Stimulated activated CD8-positive, alpha-beta memory T cell treated with anti-CD3 and anti-CD28 coated beads, Interleukin-15, amount 100 ng/mL, for 24 hours (primary cell): Measurements from ENCODE around the gene PPL.

Experiments
- DNase-seq: peaks from one replicate; pipeline ENCODE4 v3.0.0-alpha.2; 2020; ENCODE audit warnings: low read depth

PPL gene

DNA sequence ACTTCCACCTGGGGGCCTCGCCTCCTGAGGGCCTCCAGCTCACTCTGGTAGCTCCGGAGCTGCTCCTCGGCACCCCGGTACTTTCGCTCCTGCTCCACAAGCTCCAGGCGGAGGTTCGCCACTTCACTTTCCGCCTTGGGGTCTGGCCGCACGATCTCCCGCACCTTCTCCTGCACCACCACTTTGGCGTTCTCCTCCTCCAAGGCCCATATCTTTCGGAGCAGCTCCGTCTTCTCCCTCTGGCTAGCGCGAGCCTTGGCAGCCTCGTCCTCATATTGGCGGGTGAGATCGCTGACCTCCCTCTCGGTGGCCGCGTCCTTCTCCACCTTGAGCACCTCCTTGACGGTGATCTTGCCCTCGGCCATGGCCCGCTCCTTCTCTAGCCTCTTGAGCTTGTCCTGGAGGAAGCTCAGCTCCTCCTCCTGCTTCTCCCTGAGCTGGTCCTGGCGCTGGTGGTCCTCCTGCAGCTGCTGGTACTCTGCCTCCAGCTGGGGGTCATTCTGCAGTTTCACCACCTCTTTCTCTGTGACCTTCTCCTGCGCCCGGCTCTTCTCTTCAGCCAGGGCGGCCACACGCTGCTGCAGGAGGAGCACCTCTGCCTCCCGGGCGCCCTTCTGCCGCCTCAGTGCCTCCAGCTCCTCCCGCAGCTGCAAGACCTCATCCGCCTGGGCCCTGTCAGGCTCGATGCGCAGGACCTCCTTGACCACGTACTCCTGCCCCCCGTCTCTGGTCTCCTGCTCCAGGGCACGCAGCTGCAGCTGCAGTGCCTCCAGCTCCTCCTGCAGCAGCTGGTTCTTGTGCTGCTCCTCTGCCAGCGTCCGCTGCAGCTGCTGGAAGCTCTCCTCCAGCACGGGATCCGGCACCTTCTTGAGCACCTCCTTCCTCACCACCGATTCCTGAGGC, 51.7 kb downstream of the PPL start:
- no peak for DNase-seq

DNA sequence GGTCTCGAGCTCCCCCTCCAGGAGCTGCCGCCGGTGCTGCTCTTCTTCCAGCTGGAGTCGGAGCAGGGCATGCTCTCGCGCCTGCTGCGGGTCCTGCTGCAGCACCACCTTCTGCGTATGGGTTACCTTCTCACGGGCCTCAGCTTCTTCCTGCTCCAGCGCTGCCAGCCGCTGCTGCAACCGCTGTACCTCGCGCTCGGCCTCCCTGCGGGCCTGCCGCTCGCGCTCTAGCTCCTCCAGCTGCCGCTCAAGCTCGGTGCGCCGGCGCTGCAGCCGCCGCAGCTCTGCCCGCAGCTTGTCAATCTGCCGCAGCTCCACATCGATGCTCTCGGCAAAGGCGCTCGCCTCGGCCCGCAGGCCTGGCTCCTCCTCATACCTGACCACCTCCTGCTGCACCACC, 52.7 kb downstream of the PPL start:
- DNase-seq = no peak

DNA sequence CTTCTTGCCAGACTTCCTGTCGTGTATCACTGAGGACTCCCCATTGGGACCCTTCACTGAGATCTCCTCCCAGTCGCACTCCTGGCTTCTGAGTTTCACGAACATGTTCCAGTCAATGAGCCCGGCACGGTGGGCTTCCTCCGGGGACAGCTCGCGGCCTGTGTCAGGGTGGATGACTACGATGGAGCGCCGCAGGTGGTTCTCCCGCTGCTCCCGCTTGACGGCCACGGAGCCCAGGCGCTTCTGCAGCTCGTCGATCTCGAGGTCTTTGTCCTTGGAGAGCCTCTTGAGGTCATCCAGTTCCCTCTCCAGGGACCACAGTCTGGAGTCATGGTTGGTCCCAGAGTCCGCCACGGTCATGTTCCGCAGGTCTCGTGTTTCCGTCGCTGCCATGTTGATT, 53.4 kb downstream of the PPL start:
- no peak for DNase-seq

DNA sequence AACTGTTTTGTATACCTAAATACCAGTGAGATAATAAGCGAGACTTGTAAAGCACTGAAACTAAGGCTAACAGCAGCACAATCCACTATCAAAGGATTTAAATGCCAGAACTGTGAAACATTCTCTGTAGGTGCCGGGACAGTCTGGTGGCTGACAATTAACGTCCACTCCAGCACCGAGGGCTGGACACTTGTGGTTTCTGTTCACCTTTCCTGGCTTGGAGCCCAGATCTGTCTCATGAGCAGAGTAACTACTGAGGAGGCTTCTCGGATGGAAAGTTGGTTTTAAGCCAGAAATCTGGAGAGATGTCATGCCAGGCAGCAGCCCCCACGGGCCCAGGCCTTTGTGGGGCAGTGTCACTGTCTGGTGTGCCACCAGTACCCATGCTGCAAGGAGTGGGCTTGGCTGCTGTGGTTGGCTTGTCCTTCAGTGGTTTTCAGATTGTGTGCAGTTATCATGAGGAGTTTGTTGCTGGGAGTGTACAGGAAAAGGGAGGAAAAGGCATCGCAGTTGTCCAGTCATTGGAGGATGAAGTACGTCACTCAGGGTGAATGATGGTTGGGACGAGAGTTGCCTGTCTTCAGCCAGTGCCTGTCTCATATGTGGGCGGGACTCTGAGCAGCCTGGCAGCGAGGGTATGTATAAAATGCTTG, 54.2 kb downstream of the PPL start:
- DNase-seq = no peak

DNA sequence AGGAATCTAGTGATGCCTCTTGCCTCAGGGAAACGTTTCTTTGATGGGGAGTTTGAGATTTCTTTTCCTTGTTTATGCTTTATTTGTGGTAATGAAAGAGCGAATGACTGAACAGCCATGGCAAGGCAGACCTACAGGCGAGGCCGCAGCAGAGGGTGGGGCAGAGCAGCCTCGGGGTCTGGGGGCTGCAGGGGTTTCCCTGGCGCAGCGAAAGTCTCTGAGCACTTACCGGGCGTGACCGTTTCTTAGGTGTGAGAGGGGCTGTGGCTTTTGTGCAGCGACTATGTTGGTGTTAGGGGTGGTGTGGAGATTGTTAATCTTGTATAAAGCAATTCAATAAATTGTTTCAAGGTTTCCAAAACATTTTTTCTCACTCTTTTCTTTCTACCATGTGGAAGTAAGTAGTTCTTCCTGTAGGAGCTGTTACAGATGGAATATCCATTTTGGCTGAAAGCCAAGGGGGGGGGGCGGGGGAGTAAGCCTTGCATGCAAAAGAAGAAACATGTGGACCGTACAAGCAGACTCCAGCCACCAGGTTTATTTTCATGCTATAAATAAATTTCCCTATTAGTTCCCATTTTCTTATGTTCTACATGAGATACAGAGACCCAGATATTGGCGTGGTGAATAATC, 54.8 kb downstream of the PPL start:
- no peak for DNase-seq

DNA sequence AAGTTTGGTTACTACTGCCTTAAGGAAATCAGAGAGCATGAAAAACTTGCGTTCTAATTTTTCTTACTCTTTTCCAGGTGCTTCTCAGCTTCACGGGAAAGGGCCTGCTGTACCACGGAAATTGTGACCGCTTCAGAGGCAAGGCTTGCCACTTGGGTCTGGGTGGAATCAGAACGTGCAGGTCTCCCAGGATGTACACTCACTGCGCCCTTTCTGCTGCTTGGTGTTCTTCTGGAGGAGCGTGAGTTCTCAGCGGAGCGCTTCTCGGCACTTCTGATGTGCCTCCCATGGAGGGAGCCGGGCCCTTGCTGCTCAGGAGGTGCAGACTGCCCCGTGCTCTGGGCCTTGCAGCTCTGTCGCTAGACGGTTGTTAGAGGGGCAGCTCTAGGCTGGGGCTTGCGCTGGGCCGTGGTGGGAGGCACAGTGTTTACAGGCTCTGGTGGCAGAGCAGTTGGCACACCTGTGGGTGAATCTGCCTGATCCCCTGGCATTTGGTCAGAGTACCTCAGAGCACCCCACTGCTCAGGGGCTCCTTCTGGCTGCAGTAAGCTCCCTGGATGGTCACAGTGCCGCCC, 56.9 kb downstream of the PPL start:
- no peak for DNase-seq

DNA sequence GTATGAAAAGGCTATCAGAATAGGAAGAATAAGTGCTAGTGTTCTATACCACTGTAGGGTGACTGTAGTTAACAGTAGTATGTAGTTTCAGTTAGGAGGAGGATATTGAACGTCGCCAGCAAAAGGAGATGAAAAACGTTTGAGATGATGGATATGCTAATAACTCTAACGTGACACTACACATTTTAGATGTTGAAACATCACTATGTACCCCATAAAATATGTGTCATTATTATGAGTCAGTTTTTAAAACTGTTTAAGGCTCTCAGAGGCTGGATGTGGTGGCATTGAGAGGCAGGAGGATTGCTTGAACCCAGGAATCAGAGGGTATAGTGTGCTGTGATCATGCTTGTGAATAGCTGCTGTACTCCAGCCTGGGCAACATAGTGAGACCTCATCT, 57.9 kb downstream of the PPL start:
- DNase-seq = no peak

DNA sequence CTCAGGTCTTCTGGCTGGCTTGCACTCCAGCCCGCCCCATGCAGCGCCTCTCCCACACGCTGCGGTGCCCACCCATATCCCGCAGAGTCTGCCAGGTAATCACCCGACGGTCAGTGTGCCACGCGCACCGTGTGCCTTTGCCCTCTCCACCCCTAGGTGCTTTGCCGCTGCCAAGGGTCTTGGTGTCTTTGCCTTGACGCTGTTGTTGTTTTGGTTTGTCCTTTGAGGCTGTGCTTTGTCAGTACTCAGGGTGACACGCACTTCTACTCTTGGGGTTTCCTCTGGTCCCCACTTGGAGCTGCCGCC, 59.6 kb downstream of the PPL start:
- no peak for DNase-seq

DNA sequence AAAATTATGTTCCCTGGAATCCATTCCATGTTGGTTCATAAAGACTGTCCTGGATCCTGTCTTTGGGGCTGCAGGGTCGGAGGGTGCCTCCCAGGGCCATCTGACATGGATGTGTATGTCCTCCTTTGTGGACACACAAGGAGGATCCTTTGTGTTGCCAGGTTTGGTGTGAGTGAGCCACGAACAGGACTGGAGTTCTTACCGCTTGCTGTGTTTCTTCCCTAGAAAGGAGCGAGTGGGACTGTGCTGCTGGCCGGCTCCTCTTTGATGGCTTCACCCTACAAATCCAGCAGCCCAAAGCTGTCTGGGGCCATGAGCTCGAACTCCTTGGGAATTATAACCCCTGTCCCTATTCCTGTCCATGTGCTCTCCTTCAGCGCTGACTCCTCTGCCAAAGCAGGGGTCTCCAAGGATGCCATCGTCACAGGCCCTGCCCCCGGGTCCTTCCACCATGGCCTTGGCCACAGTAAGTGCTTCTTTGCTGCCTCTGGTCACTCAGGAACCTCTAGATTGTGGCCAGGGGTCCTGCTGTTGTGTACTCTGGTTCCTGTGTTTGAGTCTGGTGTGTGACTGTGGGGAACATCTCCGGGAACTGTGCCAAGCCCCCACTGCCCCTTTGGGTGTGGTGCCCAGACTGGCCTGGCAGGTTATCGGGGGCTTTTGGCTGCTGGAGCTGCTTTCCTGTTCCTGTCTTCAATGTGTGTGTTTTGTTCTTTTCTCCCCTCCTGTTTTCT, 60.1 kb downstream of the PPL start:
- DNase-seq = no peak

DNA sequence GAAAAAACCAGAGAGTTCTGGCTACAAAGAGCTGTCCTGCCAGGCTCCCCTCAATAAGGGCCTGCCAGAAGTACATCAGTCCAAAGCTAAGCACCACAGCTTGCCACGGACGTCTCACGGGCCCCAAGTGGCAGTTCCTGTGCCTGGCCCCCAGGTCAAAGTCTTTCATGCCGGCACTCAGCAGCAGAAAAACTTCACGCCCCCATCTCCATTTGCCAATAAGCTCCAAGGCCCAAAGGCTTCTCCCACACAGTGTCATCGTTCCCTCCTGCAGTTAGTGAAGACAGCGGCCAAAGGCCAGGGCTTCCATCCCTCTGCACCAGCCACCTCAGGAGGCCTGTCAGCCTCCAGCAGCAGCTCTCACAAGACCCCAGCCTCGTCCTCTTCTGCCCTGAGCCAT, 62.3 kb downstream of the PPL start:
- no peak for DNase-seq

DNA sequence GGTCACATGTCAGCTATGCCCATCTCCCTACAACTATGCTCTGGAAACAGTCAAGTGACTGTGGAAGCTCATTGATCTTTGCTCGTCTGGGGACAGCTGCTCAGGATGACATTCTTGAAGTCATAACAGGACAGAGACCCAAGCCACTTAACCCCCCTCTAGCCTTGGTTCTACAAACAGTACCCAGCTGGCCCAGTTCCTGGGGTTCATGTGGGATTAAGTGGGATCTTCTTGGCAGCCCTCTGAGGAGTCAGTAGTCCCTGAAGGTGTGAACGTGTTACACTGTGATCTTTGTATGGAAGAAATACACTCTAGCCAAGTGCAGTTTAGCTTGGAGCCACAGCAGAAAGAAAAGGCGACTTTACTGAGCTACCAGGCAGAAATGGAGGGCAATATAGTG, 63.9 kb downstream of the PPL start:
- DNase-seq = no peak

DNA sequence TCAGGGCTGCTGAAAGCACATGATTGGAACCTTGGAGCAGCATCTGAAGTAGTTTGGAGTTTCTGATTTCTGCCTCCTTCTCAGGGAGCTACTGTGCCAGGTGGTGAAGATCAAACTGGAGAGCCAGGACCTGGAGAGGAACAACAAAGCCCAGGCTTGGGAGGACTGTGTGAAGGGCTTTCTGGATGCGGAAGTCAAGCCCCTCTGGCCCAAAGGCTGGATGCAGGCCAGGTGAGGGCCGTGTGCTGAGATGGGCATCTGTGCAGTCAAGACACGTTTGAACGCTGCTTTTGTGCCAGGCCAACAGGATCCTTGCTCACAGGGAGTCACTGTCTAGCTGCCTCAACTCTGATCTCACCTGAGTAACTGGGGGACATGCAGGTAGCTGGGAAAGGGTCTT, 65.9 kb downstream of the PPL start:
- DNase-seq = no peak

DNA sequence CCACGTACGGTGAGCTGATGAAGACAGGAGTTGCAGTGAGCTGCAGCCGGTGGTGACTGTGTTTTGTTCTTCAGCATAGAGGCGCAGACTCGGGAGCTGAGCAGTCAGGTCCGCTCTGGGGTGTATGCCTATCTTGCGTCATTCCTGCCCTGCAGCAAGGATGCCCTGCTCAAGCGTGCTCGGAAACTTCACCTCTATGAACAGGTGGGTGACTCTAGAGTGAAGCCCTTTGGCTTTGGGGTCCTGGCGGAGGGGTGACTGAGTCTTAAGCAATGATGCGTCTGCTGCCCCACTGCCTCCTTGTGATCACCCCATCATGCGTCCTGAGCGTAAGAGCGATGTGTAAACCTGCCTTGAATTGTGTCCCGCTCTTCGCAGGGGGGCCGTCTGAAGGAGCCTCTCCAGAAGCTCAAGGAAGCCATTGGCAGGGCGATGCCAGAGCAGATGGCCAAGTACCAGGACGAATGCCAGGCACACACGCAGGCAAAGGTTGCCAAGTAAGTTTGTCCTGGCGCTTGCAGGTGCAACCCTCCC, 66.7 kb downstream of the PPL start:
- DNase-seq = no peak

DNA sequence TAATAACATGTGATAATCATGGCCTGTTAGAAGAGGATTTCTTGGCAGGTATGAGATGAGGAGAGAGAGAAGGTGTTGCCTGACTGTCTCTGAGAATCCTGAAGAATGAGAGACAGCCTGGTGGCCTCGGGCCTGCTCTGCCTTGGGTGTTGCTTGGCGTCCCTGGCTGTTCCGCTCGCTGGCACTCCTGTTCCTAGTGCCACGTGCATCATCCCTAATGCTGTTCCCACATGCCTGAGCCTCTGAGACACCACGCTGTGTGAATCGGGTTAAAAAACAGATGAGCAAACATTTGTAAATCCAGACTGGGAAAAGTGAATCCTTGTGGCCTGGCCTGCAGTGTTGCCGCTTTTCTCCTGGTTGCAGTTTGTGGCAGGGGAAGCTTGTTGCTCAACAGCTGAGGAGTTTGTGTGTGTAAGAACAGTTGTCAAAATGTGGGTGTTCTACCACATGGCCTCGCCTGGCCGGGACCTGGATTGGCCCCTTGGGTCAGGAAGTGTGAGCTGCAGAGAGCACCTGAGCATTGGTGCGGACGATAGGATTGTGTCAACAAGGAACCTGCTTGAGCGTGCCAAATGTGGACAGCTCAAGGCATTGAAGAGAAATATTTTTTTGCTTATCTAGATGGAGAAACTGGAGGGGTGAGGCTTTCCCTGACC, 67.7 kb downstream of the PPL start:
- no peak for DNase-seq

DNA sequence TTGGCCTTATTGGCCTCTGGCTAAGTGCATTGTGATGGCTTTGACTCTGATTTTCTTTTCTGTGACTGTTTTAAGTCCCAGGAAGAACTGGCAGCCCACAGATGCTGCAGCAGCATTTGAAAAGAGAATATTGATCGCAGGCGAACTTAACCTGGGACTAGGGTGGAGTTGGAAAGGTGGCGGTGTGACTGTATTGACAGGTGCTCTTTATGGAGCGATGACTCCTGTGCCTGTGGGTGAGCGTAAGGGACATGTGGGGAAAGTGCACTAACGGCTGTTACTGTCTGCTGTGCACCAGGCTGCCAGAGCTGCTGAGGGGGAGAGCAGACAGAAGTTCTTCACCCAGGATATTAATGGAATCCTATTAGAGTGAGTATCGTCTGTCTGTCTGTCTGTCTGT, 68.4 kb downstream of the PPL start:
- no peak for DNase-seq

DNA sequence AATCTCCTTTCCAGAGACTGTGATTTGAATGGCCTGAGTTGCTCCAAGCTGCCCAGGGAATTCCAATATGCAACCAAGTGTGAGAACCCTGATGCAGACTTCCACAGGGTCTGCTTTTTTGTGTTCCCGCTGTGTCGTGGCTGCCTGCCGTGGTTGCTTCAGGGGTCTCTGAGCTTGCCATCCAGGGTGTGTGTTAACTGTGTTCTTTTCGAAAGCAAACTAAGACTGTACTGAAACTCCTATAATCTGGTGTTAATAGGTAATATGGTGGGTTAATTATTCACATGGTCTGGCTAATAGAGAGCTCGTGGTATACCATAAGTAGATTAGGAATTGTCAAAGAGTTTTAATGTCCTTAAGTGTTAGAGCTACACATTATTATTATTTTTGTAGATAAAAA, 68.9 kb downstream of the PPL start:
- DNase-seq = no peak

DNA sequence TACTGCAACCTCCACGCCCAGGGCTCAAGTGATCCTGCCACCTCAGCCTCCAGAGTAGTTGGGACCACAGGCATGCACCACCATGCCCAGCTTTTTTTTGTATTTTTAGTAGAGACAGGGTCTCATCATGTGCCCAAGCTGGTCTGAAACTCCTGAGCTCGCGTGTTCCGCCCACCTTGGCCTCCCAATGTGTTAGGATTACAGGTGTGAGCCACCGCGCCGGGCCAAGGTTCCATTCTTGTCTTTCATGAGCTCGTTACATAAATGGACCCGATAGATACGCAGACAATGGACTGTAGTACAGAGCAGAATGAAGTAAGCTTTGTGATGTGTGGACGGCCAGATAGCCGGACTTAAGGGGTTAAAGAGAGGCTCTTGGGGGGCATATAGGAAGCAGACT, 70.4 kb downstream of the PPL start:
- DNase-seq = no peak

DNA sequence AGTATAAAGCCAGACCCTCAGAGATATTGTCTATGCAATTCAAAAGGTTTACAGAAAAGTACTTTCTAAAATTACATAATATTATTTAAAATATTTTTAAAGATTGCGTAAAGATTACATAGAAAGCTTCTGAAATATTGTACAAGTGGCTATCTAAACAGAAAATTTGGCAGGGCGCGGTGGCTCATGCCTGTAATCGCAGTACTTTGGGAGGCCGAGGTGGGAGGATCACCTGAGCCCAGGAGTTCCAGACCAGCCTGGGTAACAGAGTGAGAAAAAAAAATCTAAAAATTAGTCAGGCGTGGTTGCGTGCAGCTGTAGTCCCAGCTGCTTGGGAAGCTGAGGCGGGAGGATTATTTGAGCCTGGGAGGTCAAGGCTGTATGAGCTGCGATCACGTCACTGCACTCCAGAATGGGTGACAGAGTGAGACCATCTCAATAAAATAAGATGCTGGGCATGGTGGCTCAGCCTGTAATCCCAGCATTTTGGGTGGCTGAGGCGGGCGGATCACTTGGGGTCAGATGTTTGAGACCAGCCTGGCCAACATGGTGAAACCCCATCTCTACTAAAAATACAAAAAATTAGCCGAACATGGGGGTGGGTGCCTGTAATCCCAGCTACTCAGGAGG, 71.6 kb downstream of the PPL start:
- DNase-seq = no peak

DNA sequence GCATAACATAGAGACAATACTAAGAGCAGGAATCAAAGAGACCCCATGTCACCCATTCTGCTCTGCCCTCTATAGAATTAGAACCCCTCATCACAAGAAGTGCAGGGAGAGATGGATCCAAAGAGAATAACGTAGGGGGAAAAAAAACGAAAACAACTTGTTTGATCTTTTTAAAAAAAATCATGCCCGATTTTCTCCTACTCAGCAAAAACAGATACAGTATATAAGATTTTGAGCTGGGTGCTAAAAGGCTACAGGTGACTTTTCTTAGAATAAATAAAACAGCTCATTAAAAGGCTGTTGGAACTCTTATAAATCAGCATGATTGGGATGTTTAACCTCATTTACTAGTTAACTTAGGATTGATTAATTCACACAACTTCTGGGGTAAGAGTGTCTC, 72.2 kb downstream of the PPL start:
- DNase-seq = no peak

DNA sequence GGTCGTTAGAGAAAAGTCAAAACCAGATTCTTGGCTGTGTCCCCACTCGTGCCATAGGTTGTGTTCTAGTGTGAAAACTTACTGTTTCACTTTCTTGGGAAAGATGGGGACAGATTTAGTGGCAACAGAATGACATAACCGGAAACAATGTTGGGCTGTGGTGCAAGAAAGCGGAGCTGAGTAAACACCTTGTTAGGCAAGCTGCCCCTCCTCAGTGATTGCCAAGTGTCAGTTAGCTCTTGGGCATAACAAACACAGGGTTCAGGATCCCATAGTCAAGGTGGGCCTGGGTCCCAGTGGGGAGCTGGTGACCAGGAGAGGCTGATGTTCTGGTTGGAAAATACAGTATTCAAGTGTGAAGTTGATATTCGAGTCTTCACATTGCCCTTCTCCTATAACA, 74.3 kb downstream of the PPL start:
- no peak for DNase-seq

DNA sequence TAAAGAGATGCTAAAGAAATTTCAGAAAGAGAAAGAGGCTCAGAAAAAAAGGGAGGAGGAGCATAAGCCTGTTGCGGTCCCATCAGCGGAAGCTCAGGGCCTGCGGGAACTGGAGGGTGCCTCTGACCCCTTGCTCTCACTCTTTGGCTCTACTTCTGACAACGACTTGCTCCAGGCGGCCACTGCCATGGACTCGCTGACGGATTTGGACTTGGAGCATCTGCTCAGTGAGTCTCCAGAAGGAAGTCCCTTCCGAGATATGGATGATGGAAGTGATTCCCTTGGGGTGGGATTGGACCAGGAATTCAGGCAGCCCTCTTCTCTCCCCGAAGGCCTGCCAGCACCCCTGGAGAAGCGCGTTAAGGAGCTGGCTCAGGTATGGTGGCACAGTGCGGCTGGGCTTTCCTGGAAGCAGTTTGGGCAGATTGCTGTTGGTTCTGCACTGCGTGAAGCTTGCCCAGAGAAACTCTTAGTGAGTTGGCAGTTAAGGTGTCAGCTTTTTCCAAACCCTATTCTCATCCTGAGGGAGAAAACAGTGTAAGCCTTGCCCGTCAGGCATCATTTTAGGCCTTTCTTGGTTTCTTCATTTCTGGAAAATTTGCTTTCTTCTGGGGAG, 76.1 kb downstream of the PPL start:
- DNase-seq = no peak
